ENCODE measurements around the gene XPC. TPM values are rescaled to one million over a fixed set of nuclear protein-coding genes. Genes with fewer than 3 reads are reported as not detected.

The XPC gene
- total RNA-seq, 2 donors from 2014 or later = 24.5 to 51.4 TPM

GRCh38 chr3:14097616-14098391 lies 80.6 kb downstream of the XPC start:
- Mint-ChIP-seq H3K9me3 (peaks cover 5 to 9% of the 10 kb centered on the region in 2 donors), H3K36me3 (no peaks in the 10 kb centered on the region), H3K27ac (no peak overlapping the region)
- DNase-seq (ENCODE audit: low spot score in 2 of 2) (no peak), ATAC-seq (no peak)

- peaks cover 5 to 9% of the 10 kb centered on the region in 2 donors for H3K9me3 Mint-ChIP-seq
- H3K36me3 Mint-ChIP-seq = no peaks in the 10 kb centered on the region
- no peak for ATAC-seq
- no peak overlapping the region for H3K27ac Mint-ChIP-seq
- no peak for DNase-seq (ENCODE audit: low spot score in 2 of 2)
Measured at GRCh38 chr3:14096742-14097141, 81.7 kb downstream of the XPC start.

Other genes starting within 250 kb of the XPC start
- 10 to 100 TPM; 10.0 to 23.2 TPM for gene CHCHD4, start 53.7 kb downstream of the XPC start, total RNA-seq
- gene TMEM43, start 53.5 kb downstream of the XPC start, total RNA-seq = 10 to 100 TPM; 17.5 to 37.1 TPM
- 10 to 100 TPM; 20.5 to 24.5 TPM for gene LSM3, start 216 bp upstream of the XPC start, total RNA-seq
- gene SLC6A6, start 224.0 kb upstream of the XPC start, total RNA-seq = 10 to 100 TPM; 52.7 to 71.9 TPM